ENCODE data around the gene TRRAP. TPM values are rescaled to one million over a fixed set of nuclear protein-coding genes. Genes with fewer than 3 reads are reported as not detected.

TRRAP gene
- total and polyA plus RNA-seq, 4 donors: 4.3 to 22.7 (median 10.1) TPM

DNA sequence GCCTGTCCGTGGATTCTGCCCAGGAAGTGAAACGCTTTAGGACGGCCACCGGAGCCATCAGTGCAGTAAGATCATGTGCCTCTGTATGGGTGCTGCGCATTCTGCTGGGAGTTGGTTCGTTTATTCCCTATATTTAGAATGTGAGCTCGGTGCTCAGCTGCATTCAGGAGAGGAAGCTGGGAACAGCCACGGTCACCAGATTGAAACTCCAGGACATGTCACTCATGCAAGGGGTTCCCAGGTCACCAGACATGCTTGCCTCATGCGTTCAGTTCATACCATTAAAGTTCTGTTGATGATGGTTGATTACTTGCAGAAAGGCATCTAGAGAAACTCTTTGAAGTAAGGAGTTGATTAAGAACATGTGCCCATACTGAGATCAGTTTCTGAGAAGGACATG, 78.1 kb downstream of the TRRAP start:
- TF ChIP-seq RAD21 (IDR thresholded peaks at IDR 0.05) (no peak), HNF4A (conservative IDR thresholded peaks at IDR 0.05) (no peak), RXRA (IDR thresholded peaks at IDR 0.05) (no peak), FOXA1 (IDR thresholded peaks at IDR 0.05) (no peak), FOXA2 (IDR thresholded peaks at IDR 0.05) (no peak), JUND (IDR thresholded peaks at IDR 0.05) (no peak), EGR1 (IDR thresholded peaks at IDR 0.05; ENCODE audit: low read depth in 2 of 2) (no peak), MAX (IDR thresholded peaks at IDR 0.05) (no peak), GABPA (IDR thresholded peaks at IDR 0.05 in 1 of 2, conservative IDR thresholded peaks at IDR 0.05 in 1 of 2) (no peak), ZBTB33 (IDR thresholded peaks at IDR 0.05) (no peak), CTCF (IDR thresholded peaks at IDR 0.05; ENCODE audit: low read depth, low read length, missing input control) (no peak), NR2F2 (IDR thresholded peaks at IDR 0.05) (no peak), TAF1 (conservative IDR thresholded peaks at IDR 0.05) (no peak), HNF4G (IDR thresholded peaks at IDR 0.05) (no peak), SP1 (IDR thresholded peaks at IDR 0.05) (no peak), YY1 (IDR thresholded peaks at IDR 0.05) (no peak)
- TF ChIP-seq, protein P1, sequence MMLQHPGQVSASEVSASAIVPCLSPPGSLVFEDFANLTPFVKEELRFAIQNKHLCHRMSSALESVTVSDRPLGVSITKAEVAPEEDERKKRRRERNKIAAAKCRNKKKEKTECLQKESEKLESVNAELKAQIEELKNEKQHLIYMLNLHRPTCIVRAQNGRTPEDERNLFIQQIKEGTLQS (IDR thresholded peaks at IDR 0.05): no peak
- TF ChIP-seq, protein P2, sequence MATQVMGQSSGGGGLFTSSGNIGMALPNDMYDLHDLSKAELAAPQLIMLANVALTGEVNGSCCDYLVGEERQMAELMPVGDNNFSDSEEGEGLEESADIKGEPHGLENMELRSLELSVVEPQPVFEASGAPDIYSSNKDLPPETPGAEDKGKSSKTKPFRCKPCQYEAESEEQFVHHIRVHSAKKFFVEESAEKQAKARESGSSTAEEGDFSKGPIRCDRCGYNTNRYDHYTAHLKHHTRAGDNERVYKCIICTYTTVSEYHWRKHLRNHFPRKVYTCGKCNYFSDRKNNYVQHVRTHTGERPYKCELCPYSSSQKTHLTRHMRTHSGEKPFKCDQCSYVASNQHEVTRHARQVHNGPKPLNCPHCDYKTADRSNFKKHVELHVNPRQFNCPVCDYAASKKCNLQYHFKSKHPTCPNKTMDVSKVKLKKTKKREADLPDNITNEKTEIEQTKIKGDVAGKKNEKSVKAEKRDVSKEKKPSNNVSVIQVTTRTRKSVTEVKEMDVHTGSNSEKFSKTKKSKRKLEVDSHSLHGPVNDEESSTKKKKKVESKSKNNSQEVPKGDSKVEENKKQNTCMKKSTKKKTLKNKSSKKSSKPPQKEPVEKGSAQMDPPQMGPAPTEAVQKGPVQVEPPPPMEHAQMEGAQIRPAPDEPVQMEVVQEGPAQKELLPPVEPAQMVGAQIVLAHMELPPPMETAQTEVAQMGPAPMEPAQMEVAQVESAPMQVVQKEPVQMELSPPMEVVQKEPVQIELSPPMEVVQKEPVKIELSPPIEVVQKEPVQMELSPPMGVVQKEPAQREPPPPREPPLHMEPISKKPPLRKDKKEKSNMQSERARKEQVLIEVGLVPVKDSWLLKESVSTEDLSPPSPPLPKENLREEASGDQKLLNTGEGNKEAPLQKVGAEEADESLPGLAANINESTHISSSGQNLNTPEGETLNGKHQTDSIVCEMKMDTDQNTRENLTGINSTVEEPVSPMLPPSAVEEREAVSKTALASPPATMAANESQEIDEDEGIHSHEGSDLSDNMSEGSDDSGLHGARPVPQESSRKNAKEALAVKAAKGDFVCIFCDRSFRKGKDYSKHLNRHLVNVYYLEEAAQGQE (IDR thresholded peaks at IDR 0.05): no peak
- H3K36me3 ChIP-seq (ENCODE audit: control insufficient read depth in 4 of 4, insufficient read depth in 3 of 4, low read depth in 1 of 4, low read length in 3 of 4): peaks cover 24 to 85% (median 74%) of the 10 kb centered on the region in 4 donors
- H3K4me1 ChIP-seq (ENCODE audit: control insufficient read depth in 4 of 4, insufficient read depth in 4 of 4, low read length in 3 of 4): no peaks in the 10 kb centered on the region
- 94% methylated on average over 9 of the region's 9 CpGs for WGBS
- no peak overlapping the region for H3K4me3 ChIP-seq (ENCODE audit: low read depth in 1 of 3, low read length in 3 of 3)
- H3K27ac ChIP-seq (ENCODE audit: low read depth in 1 of 2, low read length in 2 of 2): no peak overlapping the region
- no peaks in the 10 kb centered on the region for H3K9me3 ChIP-seq (ENCODE audit: control insufficient read depth in 4 of 4, low read length in 3 of 4)
- DNase-seq (ENCODE audit: low spot score): no peak
- no peaks in the 10 kb centered on the region for H3K27me3 ChIP-seq (ENCODE audit: control insufficient read depth in 4 of 4, insufficient read depth in 4 of 4, low read length in 3 of 4)
- H3K9ac ChIP-seq (ENCODE audit: low read depth in 1 of 2, low read length in 2 of 2): no peak overlapping the region
